Measurements from ENCODE around the gene CDKN1C. TPM values are rescaled to one million over a fixed set of nuclear protein-coding genes. Genes with fewer than 3 reads are reported as not detected.

Gene CDKN1C
- total RNA-seq, 4 donors from 2014 or later, result 27.1 to 52.7 (median 31.4) TPM

DNA sequence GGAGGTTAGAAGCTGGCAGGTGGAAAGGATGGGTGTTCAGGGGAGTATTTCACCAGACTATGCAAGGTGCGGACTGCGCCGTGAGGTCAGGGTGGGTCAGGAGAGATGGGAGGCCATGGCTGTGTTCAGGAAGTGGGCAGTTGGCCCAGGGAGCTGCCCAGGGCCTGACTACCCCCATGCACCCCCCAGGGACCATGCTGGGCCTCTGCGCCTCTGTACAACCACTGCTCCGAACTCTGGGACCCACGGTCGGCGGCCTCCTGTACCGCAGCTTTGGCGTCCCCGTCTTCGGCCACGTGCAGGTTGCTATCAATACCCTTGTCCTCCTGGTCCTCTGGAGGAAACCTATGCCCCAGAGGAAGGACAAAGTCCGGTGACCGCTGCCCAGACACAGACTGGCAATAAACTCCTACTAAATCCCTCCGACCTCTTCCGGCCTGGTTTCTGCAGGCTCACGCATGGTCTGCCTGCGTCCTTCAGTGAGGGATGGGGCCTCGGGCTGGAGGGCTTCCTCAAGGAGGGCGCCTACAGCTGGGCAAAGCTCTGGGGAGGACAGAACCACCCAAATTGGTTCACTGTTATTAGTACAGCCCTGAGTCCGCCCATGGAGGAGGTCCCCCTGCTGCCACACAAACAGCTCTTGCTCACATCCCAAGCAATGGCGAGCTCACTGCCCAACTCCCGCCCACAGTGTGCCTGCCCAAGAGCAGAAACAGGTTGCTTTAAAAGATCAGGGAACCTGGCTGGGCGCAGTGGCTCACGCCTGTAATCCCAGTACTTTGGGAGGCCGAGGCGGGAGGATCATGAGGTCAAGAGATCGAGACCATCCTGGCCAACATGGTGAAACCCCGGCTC is 39.5 kb upstream of the CDKN1C start:
- no peak overlapping the region for H3K4me3 ChIP-seq (ENCODE audit: low read depth, poor library complexity, severe bottlenecking)
- intact Hi-C loops (cut with DNase I; ENCODE audit: low total_unique reads), result no loop called here
- TF ChIP-seq POLR2A (IDR thresholded peaks at IDR 0.05), result no peak
- TF ChIP-seq, protein P1, sequence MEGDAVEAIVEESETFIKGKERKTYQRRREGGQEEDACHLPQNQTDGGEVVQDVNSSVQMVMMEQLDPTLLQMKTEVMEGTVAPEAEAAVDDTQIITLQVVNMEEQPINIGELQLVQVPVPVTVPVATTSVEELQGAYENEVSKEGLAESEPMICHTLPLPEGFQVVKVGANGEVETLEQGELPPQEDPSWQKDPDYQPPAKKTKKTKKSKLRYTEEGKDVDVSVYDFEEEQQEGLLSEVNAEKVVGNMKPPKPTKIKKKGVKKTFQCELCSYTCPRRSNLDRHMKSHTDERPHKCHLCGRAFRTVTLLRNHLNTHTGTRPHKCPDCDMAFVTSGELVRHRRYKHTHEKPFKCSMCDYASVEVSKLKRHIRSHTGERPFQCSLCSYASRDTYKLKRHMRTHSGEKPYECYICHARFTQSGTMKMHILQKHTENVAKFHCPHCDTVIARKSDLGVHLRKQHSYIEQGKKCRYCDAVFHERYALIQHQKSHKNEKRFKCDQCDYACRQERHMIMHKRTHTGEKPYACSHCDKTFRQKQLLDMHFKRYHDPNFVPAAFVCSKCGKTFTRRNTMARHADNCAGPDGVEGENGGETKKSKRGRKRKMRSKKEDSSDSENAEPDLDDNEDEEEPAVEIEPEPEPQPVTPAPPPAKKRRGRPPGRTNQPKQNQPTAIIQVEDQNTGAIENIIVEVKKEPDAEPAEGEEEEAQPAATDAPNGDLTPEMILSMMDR (IDR thresholded peaks at IDR 0.05), result no peak
- 88 to 91% methylated on average over 28 to 30 of the region's 30 CpGs for WGBS, 2 donors
- no peak for DNase-seq (ENCODE audit: low spot score in 2 of 2)

DNA sequence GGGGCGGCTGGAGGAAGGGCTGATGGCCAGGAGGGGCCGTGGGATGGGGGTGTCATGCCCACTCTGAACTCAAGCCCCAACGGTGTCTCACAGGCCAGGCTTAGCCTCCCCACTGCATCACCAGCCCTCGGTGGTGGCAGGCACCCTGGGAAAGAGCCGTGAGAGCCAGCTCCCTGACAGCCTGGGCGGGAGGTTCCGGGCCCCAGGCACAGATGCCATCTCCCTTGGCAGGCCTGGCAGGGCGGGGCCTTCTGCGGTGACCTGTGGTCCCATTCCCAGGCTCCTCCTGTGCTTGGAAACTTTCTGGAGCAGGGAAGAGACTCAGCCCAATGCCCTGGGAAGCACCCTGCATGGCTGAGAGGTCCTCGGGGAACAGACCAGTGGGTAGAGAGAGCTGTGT is 38.8 kb upstream of the CDKN1C start:
- intact Hi-C loops (cut with DNase I; ENCODE audit: low total_unique reads), result no loop called here
- TF ChIP-seq, protein P1 (IDR thresholded peaks at IDR 0.05), result no peak
- TF ChIP-seq POLR2A (IDR thresholded peaks at IDR 0.05), result no peak
- no peak overlapping the region for H3K4me3 ChIP-seq (ENCODE audit: low read depth, poor library complexity, severe bottlenecking)
- no peak for DNase-seq (ENCODE audit: low spot score in 2 of 2)
- 51 to 73% methylated on average over 2 to 10 of the region's 10 CpGs for WGBS, 2 donors

DNA sequence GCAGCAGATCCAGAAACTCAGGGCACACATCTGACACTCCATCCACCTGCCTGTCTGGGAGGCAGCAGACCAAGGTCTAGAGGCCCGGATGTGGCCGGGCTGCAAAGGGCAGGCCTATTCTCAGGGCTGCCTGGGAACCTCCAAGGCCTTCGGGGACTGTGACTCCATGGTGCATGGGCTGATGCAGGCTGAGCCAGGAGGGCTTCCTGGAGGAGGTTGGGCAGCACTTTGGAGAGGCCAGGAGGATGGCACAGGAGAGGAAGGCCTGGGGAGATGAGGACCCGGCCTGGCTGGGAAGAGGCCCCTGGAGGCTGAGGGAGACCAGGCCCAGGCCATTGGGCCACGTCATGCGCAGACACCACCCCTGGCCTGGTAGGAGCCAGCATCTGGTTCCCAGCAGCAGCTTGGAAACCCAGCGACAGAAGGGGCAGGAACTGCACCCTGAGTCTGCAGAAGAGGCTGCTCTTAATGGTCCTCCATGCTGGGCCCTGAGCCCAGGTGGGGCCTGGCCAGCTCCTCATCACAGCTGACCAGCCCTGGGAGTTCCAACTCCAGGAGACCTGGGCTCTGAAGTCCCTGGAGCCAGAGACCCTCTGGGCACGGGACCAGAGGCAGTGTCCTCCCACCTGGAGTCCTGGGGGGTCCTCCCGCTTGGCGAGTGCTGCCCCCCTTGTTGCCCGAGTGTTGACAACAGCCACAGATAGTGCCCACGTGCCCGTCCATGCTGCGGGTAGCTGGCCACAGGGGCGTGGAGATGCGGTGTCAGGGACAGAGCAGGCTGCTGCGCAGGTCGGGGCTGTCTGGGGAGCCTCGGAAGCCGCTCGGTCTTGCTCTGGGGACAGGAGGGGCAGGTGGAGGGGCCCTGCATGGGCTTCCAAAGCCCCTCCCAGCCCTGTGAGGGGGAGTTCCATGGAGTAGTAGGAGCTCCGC is 38.1 kb upstream of the CDKN1C start:
- no peak for TF ChIP-seq POLR2A (IDR thresholded peaks at IDR 0.05)
- TF ChIP-seq, protein P1 (IDR thresholded peaks at IDR 0.05), result no peak

DNA sequence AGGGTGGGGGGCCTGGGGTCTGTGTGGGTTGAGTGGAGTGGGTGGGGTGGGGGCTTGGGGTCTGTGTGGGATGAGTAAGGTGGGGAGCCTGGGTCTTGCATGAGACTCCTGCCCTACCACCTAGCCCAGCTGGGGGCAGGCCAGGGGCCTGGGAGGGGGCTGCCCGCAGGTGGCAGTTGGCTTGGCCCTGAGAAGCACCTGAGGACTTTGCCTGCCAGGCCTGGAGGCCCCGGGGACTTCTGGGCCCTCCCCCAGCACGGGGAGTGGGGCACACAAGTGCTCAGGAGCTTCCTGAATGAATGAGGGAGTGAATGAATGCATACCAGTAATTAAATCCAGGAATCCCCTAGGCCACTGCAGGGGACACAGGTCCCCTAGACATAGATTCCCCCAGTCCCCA is 37.1 kb upstream of the CDKN1C start:
- no peak overlapping the region for H3K4me3 ChIP-seq (ENCODE audit: low read depth, poor library complexity, severe bottlenecking)
- intact Hi-C loops (cut with DNase I; ENCODE audit: low total_unique reads), result no loop called here
- no peak for DNase-seq (ENCODE audit: low spot score in 2 of 2)
- WGBS, 2 donors, result 59 to 63% methylated on average over 2 to 3 of the region's 3 CpGs
- no peak for TF ChIP-seq POLR2A (IDR thresholded peaks at IDR 0.05)
- TF ChIP-seq, protein P1 (IDR thresholded peaks at IDR 0.05), result no peak

More for the DNA sequence above, 38.1 kb upstream of the CDKN1C start:
- intact Hi-C loops (cut with DNase I; ENCODE audit: low total_unique reads), result no loop called here
- 70 to 73% methylated on average over 21 to 22 of the region's 22 CpGs for whole genome bisulfite sequencing, 2 donors
- H3K4me3 ChIP-seq (ENCODE audit: low read depth, poor library complexity, severe bottlenecking), result no peak overlapping the region
- no peak for DNase-seq (ENCODE audit: low spot score in 2 of 2)

DNA sequence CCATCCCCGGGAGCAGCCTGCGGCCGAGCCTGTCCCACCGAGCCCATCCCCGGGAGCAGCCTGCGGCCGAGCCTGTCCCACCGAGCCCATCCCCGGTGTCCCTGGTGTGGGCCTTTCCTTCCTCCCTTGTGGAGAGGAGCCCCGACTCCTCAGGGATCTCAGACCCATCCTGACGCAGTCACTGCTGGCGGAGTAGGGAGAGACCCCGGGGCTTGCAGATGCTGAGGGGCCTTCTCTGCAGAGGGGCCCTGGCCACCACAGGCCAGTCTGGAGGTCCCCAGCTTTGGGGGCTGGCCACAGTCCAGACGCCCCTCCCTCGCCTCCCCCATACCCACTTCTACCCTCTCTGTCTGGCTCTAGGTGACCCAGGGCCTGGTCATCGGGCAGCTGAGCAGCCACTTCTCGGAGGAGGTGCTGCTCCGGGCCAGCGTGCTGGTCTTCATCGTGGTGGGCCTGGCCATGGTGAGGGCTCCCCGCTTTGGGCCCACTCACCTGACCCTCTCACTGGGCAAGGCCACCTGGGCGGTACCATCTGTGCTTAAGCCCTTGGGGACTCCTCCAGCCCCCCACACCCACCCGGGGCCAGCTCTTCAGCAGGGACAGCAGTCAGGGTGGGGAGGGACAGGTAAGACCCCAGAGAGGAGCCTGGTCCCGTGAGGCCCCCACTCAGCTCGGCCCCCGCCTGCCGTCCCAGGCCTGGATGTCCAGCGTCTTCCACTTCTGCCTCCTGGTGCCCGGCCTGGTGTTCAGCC is 36.3 kb upstream of the CDKN1C start:
- DNase-seq (ENCODE audit: low spot score in 2 of 2), result no peak
- 91 to 92% methylated on average over 19 to 25 of the region's 29 CpGs for WGBS, 2 donors

More for the DNA sequence above, 36.3 kb upstream of the CDKN1C start:
- TF ChIP-seq, protein P1 (IDR thresholded peaks at IDR 0.05), result no peak
- TF ChIP-seq POLR2A (IDR thresholded peaks at IDR 0.05), result no peak
- intact Hi-C loops (cut with DNase I; ENCODE audit: low total_unique reads), result no loop called here
- H3K4me3 ChIP-seq (ENCODE audit: low read depth, poor library complexity, severe bottlenecking), result no peak overlapping the region
